Measurements from ENCODE around the gene RAD17.
A peak's percentile ranks its signal among the peaks of the same experiment; 100 is the strongest.
"Not testable (repeated sequence)": the region's sequence is repeated elsewhere in the genome, so short reads cannot be mapped to it uniquely, and the experiment has no call there.

Gene RAD17

DNA sequence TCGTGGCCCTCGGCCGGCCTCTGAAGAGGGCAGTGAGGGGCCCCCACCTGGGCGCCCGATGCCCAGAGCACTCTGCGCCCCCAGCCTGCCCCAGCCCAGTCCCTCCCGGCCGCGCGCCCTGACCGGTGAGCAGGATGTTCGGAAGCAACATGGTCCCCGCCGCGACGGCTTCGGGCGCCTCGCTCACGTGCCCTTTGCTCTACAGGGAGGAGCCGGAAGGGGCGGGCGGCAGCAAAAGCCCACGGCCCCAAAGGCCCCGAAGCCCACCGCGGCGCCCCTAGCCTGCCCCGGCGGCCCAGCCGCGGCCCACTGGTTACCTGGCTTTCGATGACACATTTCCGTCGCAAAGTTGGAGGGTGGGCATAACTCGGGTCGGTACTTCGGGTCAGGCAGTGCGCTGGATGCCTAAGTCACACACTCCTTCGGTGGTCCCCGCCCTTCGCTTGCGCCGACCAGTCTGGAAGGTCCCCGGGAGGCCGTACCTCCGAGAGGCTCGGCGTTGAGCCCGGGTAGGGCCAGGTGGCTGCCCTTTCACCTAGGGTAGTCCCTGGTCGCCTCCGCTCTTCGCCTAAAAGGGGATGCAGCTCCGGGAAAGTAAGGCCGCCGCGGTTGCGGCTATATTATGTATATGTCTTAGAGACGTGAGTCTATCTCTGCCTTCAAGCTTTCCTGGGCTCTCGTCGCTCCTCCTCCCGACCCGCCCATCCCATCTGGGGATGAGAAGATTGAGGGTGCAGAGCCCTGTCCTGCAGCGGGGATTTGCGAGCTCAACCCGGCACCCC, at the start of gene RAD17, which contains the start of the genes AK6 and TAF9:
TSS of gene RAD17 (plus strand) at position 479 of the 782 bp plus-strand sequence. CDS start 2,391 bp downstream, outside the sequence.
TSS of gene AK6 (minus strand) at position 181 of the 782 bp plus-strand sequence. CDS start at position 151, 30 bp downstream.
TSS of gene TAF9 (minus strand) at position 181 of the 782 bp plus-strand sequence. CDS start 3,783 bp downstream, outside the sequence.
- DNase-seq (ENCODE audit: low read depth in 3 of 3, low spot score in 1 of 3), result peak; percentile 72 to 82 (median 79)

GRCh38 chr5:69326365-69326764, 43.3 kb upstream of the RAD17 start:
- DNase-seq (ENCODE audit: low read depth in 3 of 3, low spot score in 1 of 3), result no peak

DNA sequence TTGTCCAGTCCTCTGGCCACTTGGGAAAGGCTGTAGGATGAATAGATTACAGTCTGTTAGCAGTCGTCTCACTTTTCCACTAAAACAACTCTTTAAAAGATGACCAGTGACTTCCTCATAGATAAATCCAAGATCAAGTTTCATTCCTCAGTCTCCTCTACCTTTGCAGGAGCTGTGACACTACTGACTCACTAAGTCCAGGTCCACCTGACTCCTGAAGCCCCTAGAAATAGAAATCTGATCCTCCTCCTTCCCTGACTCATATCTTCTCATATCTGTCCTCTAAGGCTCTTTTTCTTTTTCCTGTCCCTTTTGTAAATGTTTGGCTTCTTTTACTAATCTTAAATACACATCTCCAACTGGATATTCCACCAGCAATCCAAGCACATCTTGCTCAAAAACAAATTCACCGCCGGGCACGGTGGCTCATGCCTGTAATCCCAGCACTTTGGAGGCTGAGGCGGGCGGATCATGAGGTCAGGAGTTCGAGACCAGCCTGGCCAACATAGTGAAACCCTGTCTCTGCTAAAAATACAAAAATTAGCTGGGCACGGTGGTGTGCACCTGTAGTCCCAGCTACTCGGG, 39.6 kb upstream of the RAD17 start:
- no peak for DNase-seq (ENCODE audit: low read depth in 3 of 3, low spot score in 1 of 3)

DNA sequence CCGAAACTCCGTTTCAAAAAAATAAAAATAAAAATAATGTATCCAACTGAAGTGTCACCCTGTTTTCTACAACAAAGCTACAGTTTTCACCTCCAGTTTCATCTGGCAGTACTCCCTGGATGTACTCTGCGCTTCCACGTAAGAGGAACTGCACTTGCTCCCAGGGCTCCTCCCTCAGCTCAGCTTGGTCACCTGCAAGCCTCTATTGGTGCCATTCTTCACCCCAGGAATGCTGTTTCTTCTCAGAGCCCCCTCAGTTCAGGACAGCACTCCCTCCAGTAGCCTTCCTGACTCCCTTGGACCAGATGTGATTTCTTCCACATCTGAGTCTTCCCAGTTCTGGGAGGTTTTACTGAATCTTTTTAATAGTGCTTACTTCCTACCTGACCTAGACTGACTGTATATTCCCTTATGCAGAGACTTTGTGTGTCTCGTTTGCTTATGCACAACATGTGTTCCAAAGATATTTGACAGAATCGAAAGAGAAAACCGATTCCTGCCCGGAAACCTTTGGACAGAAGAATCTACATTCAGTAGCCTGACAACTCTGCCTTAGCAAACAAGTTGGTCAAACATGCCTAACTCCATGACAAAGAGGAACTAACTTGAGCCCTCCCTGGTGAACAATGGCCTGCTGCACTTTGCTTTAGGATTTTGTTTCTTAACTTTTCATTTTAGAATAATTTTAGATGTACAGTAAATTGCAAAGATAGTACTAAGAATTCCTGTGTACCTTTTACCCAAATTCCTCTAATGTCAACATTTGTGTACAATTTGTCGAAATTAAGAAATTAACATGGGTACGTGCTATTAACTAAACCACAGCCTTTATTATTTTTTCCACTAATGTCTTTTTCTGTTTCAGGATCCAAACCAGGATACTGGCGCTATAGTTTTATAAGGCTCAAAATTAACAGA, 37.8 kb upstream of the RAD17 start:
- DNase-seq (ENCODE audit: low read depth in 3 of 3, low spot score in 1 of 3), result no peak

DNA sequence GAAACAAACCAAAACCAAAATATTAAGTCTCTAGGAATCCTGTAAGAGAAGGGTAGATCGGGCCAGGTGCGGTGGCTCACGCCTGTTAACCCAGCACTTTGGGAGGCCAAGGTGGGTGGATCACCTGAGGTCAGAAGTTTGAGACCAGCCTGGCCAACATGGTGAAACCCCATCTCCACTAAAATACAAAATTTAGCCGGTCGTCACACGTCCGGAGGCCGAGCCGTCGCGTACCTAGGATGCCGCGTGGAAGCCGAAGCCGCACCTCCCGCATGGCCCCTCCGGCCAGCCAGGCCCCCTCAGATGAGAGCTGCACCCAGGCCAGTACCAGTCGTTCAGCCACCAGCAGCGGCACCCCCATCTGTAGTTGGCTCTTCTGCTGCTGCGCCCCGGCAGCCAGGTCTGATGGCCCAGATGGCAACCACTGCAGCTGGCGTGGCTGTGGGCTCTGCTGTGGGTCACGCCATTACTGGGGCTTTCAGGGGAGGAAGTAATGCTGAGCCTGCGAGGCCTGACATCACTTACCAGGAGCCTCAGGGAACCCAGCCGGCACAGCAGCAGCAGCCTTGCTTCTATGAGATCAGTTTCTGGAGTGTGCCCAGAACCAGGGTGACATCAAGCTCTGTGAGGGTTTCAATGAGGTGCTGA, 35.8 kb upstream of the RAD17 start:
- not testable (repeated sequence) for DNase-seq (ENCODE audit: low read depth in 3 of 3, low spot score in 1 of 3)

- peak; percentile 38 to 51 (median 45) for DNase-seq (ENCODE audit: low read depth in 3 of 3, low spot score in 1 of 3)
These were observed 34.8 kb upstream of the RAD17 start for GRCh38 chr5:69334793-69335268.

DNA sequence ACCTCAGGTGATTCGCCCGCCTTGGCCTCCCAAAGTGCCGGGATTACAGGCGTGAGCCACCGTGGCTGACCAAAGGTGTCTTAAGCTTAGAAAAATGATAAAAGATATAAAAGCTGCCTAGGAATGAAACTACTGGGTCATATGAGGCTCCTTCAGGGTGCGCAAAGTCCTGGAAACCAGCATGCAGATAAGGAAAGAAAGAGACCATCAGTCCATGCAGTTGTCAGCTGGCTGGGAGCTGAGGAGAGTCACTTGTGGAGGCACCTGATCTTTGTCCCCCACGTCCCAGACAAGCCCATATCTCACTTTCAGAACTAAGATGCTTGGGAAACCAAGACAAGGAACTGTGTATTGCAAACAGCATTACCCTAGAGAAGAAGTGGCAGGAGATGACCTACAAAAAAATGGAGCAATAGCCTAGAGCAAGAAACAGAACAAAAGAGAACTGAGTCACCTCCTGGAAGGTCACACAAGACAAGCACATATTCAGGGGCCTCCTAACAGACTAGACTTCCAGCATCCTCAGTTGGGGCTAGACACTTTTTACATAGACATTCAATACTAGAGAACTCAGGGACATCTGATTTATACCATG, 34.2 kb upstream of the RAD17 start:
- DNase-seq (ENCODE audit: low read depth in 3 of 3, low spot score in 1 of 3), result no peak

DNA sequence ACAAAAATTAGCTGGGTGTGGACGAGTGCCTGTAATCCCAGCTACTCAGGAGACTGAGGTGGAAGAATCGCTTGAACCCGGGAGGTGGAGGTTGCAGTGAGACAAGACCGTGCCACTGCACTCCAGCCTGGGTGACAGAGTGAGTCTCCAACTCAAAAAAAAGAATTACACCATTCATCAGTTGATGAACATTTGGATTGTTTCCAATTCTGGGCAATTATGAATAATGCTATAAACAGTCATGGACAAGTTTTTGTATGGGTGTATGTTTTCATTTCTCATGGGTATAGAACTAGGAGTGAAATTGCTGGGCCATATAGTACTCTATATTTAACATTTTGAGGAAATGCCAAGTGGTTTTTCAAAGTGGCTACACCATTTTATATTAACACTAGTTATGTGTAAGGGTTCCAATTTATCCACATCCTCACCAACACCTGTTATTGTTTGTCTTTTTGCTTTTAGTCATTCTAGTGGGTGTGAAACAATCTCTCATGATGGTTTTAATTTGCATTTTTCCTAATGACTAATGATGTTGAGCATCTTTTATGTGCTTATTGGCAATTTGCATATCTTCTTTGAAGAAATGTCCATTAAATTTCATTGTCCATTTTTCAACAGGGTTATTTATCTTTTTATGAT, 28.0 kb upstream of the RAD17 start:
- DNase-seq (ENCODE audit: low read depth in 3 of 3, low spot score in 1 of 3), result no peak

- DNase-seq (ENCODE audit: low read depth in 3 of 3, low spot score in 1 of 3), result no peak
These were observed 26.5 kb upstream of the RAD17 start for GRCh38 chr5:69343083-69343482.

DNA sequence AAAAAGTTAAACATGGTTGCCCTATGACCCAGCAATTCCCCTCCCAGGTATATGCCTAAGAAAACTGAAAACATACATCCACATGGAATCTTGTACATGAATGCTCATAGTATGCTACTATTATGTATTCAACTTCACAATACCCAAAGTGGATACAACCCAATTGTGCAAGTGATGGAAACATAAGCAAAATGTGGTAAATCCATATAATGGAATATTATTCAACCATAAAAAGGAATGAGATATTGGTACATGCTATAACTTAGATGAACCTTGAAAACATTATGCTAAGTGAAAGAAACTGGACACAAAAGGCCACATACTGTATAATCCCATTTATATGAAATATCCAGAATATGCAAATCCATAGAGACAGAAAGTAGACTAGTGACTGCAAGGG, 19.0 kb upstream of the RAD17 start:
- no peak for DNase-seq (ENCODE audit: low read depth in 3 of 3, low spot score in 1 of 3)

DNA sequence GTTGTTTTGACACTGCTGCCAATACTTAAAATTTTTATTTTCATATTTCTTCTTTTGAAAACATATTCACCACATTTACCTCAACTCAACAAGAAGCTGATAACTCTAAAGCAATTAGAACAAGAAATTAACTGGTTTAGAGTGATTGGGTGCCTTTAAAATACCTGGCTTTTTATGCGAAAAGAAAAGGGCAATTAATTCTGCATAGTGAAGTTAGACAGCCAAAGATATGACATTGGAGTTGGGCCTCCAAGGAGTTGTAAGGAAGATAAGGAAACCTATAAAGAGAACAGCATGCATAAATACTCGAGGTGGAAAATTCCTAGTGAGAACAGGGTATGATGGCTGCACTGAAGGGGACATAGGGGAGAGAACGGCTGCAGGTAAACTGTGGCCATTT, 9.9 kb upstream of the RAD17 start:
- DNase-seq (ENCODE audit: low read depth in 3 of 3, low spot score in 1 of 3), result no peak

- DNase-seq (ENCODE audit: low read depth in 3 of 3, low spot score in 1 of 3), result no peak
These were observed 9.2 kb upstream of the RAD17 start for GRCh38 chr5:69360442-69360841.

GRCh38 chr5:69364414-69364813, 5.2 kb upstream of the RAD17 start:
- no peak for DNase-seq (ENCODE audit: low read depth in 3 of 3, low spot score in 1 of 3)

GRCh38 chr5:69364850-69365249, 4.8 kb upstream of the RAD17 start:
- no peak for DNase-seq (ENCODE audit: low read depth in 3 of 3, low spot score in 1 of 3)

DNA sequence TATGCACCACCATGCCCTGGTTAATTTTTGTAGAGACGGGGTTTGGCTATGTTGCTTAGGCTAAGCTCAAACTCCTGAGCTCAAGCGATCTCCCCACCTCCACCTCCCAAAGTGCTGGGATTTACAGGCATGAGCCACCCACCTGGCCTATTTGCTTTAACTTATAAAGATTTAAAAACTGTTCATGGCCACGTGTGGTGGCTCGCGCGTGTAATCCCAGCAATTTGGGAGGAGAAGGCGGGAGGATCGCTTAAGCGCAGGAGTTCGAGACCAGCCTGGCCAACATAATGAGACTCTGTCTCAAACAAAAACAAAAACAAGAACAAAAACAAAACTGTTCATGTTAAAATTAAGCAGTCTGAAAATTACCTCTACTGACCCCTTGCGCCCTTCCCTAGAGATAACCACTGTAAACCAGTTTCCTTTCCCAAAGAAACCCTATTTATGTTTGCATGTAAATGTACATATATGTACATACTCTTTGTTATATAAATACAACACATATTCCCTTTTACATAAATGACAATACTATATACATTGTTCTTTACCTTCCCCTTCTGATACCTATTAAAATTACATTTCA, 1.8 kb upstream of the RAD17 start:
- no peak for DNase-seq (ENCODE audit: low read depth in 3 of 3, low spot score in 1 of 3)

DNA sequence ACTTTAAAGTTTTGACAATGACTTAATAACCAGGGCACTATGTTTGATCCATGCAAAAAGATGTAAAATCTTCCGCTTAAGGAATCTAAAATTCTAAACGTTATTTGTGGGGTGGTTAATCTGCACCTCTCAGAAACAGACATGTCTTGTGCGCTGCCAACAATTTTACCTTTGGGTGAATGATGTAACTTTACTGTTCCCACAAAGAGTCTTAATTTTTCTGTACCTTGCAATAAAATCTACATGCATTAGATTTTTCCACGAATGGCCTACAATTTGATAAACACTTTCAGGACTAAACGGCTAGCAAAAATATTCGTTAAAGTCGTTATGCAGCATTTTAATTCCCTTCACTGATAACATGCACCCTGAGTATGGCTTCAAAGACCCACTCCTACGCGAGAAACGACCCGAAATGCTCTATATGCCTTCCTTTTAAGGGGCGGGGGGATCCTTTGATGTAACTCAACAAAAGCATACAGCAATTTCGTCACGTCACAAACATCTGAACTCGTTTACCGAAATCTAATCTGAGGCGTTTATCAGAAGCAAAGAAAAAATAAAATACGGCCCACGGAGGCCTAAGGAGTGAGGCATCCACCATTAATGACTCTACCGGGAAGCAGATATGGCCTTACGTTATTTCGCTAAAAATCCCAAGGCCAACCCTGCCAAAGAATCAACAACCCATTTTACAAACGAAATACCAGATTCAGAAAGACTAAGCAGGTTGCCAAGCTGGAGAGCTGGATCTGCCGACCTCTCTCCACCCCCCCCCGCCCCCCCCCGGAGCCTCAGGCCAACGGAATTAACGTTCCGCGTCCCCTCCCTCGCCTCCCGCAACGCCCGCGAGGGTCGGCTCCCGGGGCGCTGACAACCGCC, 919 bp upstream of the RAD17 start:
- no peak for DNase-seq (ENCODE audit: low read depth in 3 of 3, low spot score in 1 of 3)

- DNase-seq (ENCODE audit: low read depth in 3 of 3, low spot score in 1 of 3), result not testable (repeated sequence)
These were observed 717 bp downstream of the RAD17 start for GRCh38 chr5:69370335-69370734.

GRCh38 chr5:69372394-69372793, 2.8 kb downstream of the RAD17 start:
- DNase-seq (ENCODE audit: low read depth in 3 of 3, low spot score in 1 of 3), result no peak

Measured in stimulated activated CD4-positive, alpha-beta T cell treated with anti-CD3 and anti-CD28 coated beads, TNF-alpha, amount 100 ng/mL, for 1 hour (primary cell).